ENCODE results near the gene ODAM.
"Not testable (repeated sequence)": the region's sequence is repeated elsewhere in the genome, so short reads cannot be mapped to it uniquely, and the experiment has no call there.

Gene ODAM

GRCh38 chr4:70221818-70222217 is 26.3 kb downstream of the ODAM start:
- not testable (repeated sequence) for H3K4me3 ChIP-seq (ENCODE audit: low read depth, low read length); DNase-seq (ENCODE audit: low read depth)

GRCh38 chr4:70225824-70226223 is 30.3 kb downstream of the ODAM start, which contains the start of gene FDCSP:
Gene FDCSP, plus strand, starts transcription at chr4:70226124. Its CDS starts 5,071 bp downstream, at chr4:70231195.
- DNase-seq (ENCODE audit: low read depth), result no peak
- no peak for TF ChIP-seq CTCF (IDR thresholded peaks at IDR 0.05; ENCODE audit: insufficient read depth, low read depth, low read length, missing control alignments)
- H3K4me3 ChIP-seq (ENCODE audit: low read depth, low read length), result no peak within 1 kb of the TSS

- DNase-seq (ENCODE audit: low read depth), result no peak
- TF ChIP-seq CTCF (IDR thresholded peaks at IDR 0.05; ENCODE audit: insufficient read depth, low read depth, low read length, missing control alignments), result no peak
- H3K4me3 ChIP-seq (ENCODE audit: low read depth, low read length), result no peak overlapping the region
Measured at GRCh38 chr4:70236125-70236524, 40.6 kb downstream of the ODAM start.

GRCh38 chr4:70239131-70239883 is 43.8 kb downstream of the ODAM start:
- TF ChIP-seq CTCF (IDR thresholded peaks at IDR 0.05; ENCODE audit: insufficient read depth, low read depth, low read length, missing control alignments), result no peak
- H3K4me3 ChIP-seq (ENCODE audit: low read depth, low read length), result no peak overlapping the region
- no peak for DNase-seq (ENCODE audit: low read depth)

- TF ChIP-seq CTCF (IDR thresholded peaks at IDR 0.05; ENCODE audit: insufficient read depth, low read depth, low read length, missing control alignments), result no peak
- no peak for DNase-seq (ENCODE audit: low read depth)
Measured at GRCh38 chr4:70239884-70240591, 44.5 kb downstream of the ODAM start.

DNA sequence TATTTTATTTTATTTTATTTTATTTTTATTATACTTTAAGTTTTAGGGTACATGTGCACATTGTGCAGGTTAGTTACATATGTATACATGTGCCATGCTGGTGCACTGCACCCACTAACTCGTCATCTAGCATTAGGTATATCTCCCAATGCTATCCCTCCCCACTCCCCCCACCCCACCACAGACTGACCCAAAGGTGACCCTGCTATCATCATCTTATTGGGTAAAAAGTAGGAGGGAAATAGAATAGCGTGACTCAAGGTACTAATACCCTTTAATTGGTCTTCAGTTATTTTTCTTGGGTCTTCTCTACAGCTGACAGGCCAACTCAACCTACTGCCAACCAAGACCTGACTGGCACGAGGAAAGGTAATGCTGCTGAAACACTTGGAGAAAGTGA is 46.8 kb downstream of the ODAM start, which contains the start of gene CSN3:
CSN3 (plus strand) TSS at position 301 of the 400 bp plus-strand sequence. CDS start 2,223 bp downstream, outside the sequence.
- not testable (repeated sequence) for H3K4me3 ChIP-seq (ENCODE audit: low read depth, low read length); DNase-seq (ENCODE audit: low read depth)

More at GRCh38 chr4:70239884-70240591, 44.5 kb downstream of the ODAM start:
- H3K4me3 ChIP-seq (ENCODE audit: low read depth, low read length), result no peak overlapping the region

DNA sequence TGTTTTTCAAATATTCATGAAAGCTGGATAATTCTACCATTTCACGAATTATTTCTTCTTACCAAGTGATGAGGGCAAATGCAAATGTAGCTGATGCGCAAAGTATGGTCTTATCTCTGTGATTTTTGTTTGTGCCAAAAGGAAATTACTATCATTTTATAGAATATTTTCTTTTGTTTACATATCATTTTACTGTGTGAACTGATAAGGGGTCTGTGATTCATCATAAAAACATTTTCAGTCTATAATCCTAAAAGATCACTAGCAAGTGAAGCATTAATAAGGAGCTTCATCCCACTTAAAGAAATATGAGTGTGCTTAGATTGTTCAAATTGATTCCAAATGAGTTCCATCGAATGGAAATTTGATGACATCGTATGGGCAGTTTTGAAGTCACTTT is 47.6 kb downstream of the ODAM start:
- TF ChIP-seq CTCF (IDR thresholded peaks at IDR 0.05; ENCODE audit: insufficient read depth, low read depth, low read length, missing control alignments), result no peak
- no peak for DNase-seq (ENCODE audit: low read depth)
- H3K4me3 ChIP-seq (ENCODE audit: low read depth, low read length), result no peak overlapping the region

All from GM12865 (cell line).